CD8-positive, alpha-beta memory T cell (primary cell): ENCODE measurements around the gene CD2AP. TPM values are rescaled to one million over a fixed set of nuclear protein-coding genes. Genes with fewer than 3 reads are reported as not detected.

Source experiments
- CTCF ChIA-PET: fragments of 350-600 bp; sonication (Branson Sonifier 250); formaldehyde crosslinking; loops from one replicate; lab custom pipeline; 2021; ENCODE audit warnings: antibody characterized with exemption; lab: Charles Lee
- POLR2A ChIA-PET: fragments of 350-600 bp; sonication (Branson Sonifier 250); formaldehyde crosslinking; loops from one replicate; lab custom pipeline; 2021; ENCODE audit warnings: antibody characterized with exemption; lab: Charles Lee
- DNase-seq, 5 donors: peaks; one replicate each; pipeline versions ENCODE4 v3.0.0 to v3.0.0-alpha.2; 2020 to 2022; ENCODE audit warnings: mixed read lengths in 1 of 5
- H3K27ac ChIP-seq: one replicate; pipeline ENCODE4 v1.7.0; 2013; ENCODE audit warnings: low read depth, mild to moderate bottlenecking, low read length, moderate library complexity
- H3K27me3 ChIP-seq: 2 replicates; pipeline ENCODE4 v1.7.0; 2013; ENCODE audit warnings: low read length, mild to moderate bottlenecking; ENCODE audit not compliant: insufficient read depth, poor library complexity, severe bottlenecking
- H3K36me3 ChIP-seq: 2 replicates; pipeline ENCODE4 v1.7.0; 2013; ENCODE audit warnings: mild to moderate bottlenecking, low read length, moderate library complexity; ENCODE audit not compliant: insufficient read depth
- H3K4me1 ChIP-seq: 2 replicates; pipeline ENCODE4 v1.7.0; 2013; ENCODE audit warnings: mild to moderate bottlenecking, low read length, moderate library complexity; ENCODE audit not compliant: insufficient read depth
- H3K4me3 ChIP-seq: 2 replicates; pipeline ENCODE4 v1.7.0; 2013; ENCODE audit warnings: mild to moderate bottlenecking, low read length
- H3K9me3 ChIP-seq: 2 replicates; pipeline ENCODE4 v1.7.0; 2013; ENCODE audit warnings: mild to moderate bottlenecking, low read length
- H3K27ac Mint-ChIP-seq, 8 donors: one replicate each; pipeline ENCODE4 v1.8.0; 2020 to 2021; ENCODE audit warnings: mixed read lengths in 8 of 8, mild to moderate bottlenecking in 6 of 8, inconsistent platforms in 3 of 8, moderate library complexity in 3 of 8
- H3K27me3 Mint-ChIP-seq, 2 donors: one replicate each; pipeline ENCODE4 v1.8.0; 2020 to 2021; ENCODE audit warnings: mixed read lengths in 2 of 2, mild to moderate bottlenecking in 1 of 2, moderate library complexity in 1 of 2
- H3K36me3 Mint-ChIP-seq, 3 donors: one replicate each; pipeline ENCODE4 v1.8.0; 2020 to 2021; ENCODE audit warnings: mixed read lengths in 3 of 3, inconsistent platforms in 1 of 3, mild to moderate bottlenecking in 1 of 3
- H3K4me1 Mint-ChIP-seq, 3 donors: one replicate each; pipeline ENCODE4 v1.8.0; 2020 to 2021; ENCODE audit warnings: mixed read lengths in 3 of 3, inconsistent platforms in 1 of 3, mild to moderate bottlenecking in 1 of 3
- H3K4me3 Mint-ChIP-seq, 7 donors: one replicate each; pipeline ENCODE4 v1.8.0; 2020 to 2021; ENCODE audit warnings: mixed read lengths in 7 of 7, mild to moderate bottlenecking in 6 of 7, moderate library complexity in 4 of 7, inconsistent platforms in 2 of 7
- H3K9me3 Mint-ChIP-seq, 5 donors: one replicate each; pipeline ENCODE4 v1.8.0; 2020 to 2022; ENCODE audit warnings: mixed read lengths in 5 of 5, mild to moderate bottlenecking in 3 of 5, moderate library complexity in 2 of 5, inconsistent platforms in 1 of 5
- polyA plus RNA-seq: library from polyadenylated mRNA; unstranded; fragments of 300-500 nt; fragmentation: Illumina TruSeq; gene quantifications from one replicate; pipeline ENCODE4 v1.2.3, GENCODE V29; 2021
- total RNA-seq, 2 experiments: library from RNA; stranded (reverse); gene quantifications; one replicate each; pipeline ENCODE4 v1.2.3, GENCODE V29; 2021

The CD2AP gene
- total and polyA plus RNA-seq, 3 experiments from 2014 or later = 9.3 to 30.7 (median 28.8) TPM

- no peaks in the 10 kb centered on the region for H3K36me3 ChIP-seq
Measured at GRCh38 chr6:47520282-47520681, 42.7 kb downstream of the CD2AP start.

DNA sequence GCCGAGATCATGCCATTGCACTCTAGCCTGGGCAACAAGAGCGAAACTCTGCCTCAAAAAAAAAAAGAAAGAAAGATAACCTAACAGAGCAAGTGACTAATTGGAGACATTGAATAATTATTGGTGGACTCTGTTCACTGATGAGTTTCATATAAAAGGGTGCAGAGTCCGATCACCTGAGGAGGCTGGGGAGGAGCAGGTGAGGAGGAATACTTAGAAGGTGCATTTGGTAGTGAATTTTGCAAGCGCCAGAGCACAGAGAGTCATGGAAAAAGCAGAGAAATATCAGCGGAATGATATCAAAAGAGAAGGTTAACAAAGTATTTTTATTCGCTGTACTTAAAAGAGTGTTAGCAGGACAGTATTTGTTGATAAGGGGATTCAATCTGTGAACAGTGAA, 44.4 kb downstream of the CD2AP start:
- H3K4me1 Mint-ChIP-seq = peaks cover 44 to 75% (median 65%) of the 10 kb centered on the region in 3 donors
- H3K9me3 Mint-ChIP-seq = no peaks in the 10 kb centered on the region
- H3K27ac Mint-ChIP-seq = peak overlapping the region in 3 of 8 donors; percentile 52 to 58 (median 53)
- CTCF ChIA-PET = no interaction called here
- peak overlapping the region in 1 of 7 donors; percentile 61 for H3K4me3 Mint-ChIP-seq
- peaks cover 0 to 5% (median under 1%) of the 10 kb centered on the region in 3 donors for H3K36me3 Mint-ChIP-seq
- H3K9me3 ChIP-seq = no peaks in the 10 kb centered on the region
- H3K36me3 ChIP-seq = no peaks in the 10 kb centered on the region
- POLR2A ChIA-PET = no interaction called here
- no peak overlapping the region for H3K27ac ChIP-seq
- no peak for DNase-seq
- H3K27me3 Mint-ChIP-seq = peaks cover 0 to 5% of the 10 kb centered on the region in 2 donors
- H3K27me3 ChIP-seq = no peaks in the 10 kb centered on the region
- no peak overlapping the region for H3K4me3 ChIP-seq
- no peaks in the 10 kb centered on the region for H3K4me1 ChIP-seq

More at GRCh38 chr6:47520282-47520681, 42.7 kb downstream of the CD2AP start:
- H3K27me3 ChIP-seq = no peaks in the 10 kb centered on the region
- no peak overlapping the region for H3K27ac ChIP-seq
- DNase-seq = no peak
- H3K36me3 Mint-ChIP-seq = peaks cover 0 to 13% (median 3%) of the 10 kb centered on the region in 3 donors
- H3K9me3 ChIP-seq = no peaks in the 10 kb centered on the region
- no peaks in the 10 kb centered on the region for H3K9me3 Mint-ChIP-seq
- H3K4me3 ChIP-seq = no peak overlapping the region
- H3K27ac Mint-ChIP-seq = peak overlapping the region in 2 of 8 donors; percentile 19 to 83
- H3K27me3 Mint-ChIP-seq = peaks cover 0 to 5% of the 10 kb centered on the region in 2 donors
- no peaks in the 10 kb centered on the region for H3K4me1 ChIP-seq
- ChIA-PET POLR2A (no interaction called here), CTCF (no interaction called here)
- H3K4me1 Mint-ChIP-seq = peaks cover 40 to 77% (median 60%) of the 10 kb centered on the region in 3 donors
- H3K4me3 Mint-ChIP-seq = peak overlapping the region in 1 of 7 donors; percentile 37

GRCh38 chr6:47524136-47524845, 46.7 kb downstream of the CD2AP start:
- POLR2A ChIA-PET = no interaction called here
- Mint-ChIP-seq H3K4me3 (peak overlapping the region in 1 of 7 donors; percentile 21), H3K27ac (no peak overlapping the region), H3K4me1 (peaks cover 53 to 69% (median 65%) of the 10 kb centered on the region in 3 donors), H3K36me3 (peaks cover 7 to 11% (median 8%) of the 10 kb centered on the region in 3 donors), H3K9me3 (no peaks in the 10 kb centered on the region), H3K27me3 (peaks cover 0 to 5% of the 10 kb centered on the region in 2 donors)
- CTCF ChIA-PET = no interaction called here
- DNase-seq = no peak
- no peak overlapping the region for H3K4me3 ChIP-seq
- H3K36me3 ChIP-seq = no peaks in the 10 kb centered on the region
- H3K9me3 ChIP-seq = no peaks in the 10 kb centered on the region
- H3K27me3 ChIP-seq = no peaks in the 10 kb centered on the region
- no peaks in the 10 kb centered on the region for H3K4me1 ChIP-seq
- H3K27ac ChIP-seq = no peak overlapping the region

DNA sequence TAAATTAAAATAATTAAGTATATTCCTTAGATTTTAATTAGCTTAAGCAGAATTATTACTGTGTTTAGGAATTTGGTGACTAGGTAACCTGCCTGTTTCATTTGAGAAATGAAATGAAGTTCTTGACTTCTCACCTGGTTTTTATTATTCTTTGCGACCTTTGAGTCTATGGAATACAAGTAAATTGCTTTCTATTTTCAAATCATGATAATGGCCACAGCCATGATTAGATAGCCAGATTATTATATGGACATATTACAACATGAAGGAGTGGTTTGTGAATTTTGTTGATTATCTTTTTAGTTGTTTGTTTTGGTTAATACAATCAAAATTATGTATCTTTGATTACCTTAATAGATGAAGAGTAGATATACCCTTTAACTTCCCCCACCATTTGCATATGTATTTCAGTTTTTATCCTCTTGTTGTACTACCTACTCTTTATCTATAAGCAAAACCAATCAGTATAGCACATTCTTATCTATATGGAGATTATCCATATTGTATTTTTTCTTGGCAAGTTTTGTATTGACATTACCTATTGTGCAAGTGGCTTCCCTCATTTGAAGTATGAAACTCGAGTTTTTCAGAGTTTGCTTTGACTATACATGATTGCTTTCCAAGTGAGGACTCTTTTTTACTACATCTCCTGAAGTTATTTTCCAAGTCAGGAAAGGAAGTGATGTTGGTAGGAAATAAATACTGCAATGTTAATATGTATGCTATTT, 47.9 kb downstream of the CD2AP start:
- Mint-ChIP-seq H3K27ac (no peak overlapping the region), H3K4me1 (peaks cover 49 to 65% (median 65%) of the 10 kb centered on the region in 3 donors), H3K36me3 (peaks cover 7 to 16% (median 8%) of the 10 kb centered on the region in 3 donors), H3K4me3 (no peak overlapping the region), H3K9me3 (no peaks in the 10 kb centered on the region), H3K27me3 (peaks cover 0 to under 1% of the 10 kb centered on the region in 2 donors)
- Histone ChIP-seq H3K27me3 (no peaks in the 10 kb centered on the region), H3K4me3 (no peak overlapping the region), H3K27ac (no peak overlapping the region), H3K9me3 (no peaks in the 10 kb centered on the region), H3K36me3 (no peaks in the 10 kb centered on the region), H3K4me1 (no peaks in the 10 kb centered on the region)
- POLR2A ChIA-PET = no interaction called here
- CTCF ChIA-PET = no interaction called here
- no peak for DNase-seq

DNA sequence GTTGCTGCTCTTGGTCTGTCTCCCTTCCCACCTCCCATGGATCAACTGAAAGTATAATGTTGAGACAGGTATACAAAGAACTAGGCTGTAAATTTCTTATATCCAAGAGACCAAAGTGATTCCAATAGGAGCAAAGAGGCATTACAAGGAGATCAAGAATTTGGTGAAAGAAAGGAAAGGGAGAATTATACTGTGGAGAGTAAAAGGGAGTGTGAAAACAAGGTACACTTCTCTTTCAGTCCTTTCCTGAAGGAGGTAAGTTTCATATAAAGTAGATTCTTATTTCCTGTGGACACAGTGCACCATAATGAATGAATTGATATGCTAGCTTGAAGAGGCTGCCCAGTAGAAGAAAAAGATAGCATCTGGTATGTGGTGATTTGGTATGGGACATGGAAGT, 49.7 kb downstream of the CD2AP start:
- no peak overlapping the region for H3K27ac ChIP-seq
- H3K9me3 ChIP-seq = no peaks in the 10 kb centered on the region
- no peaks in the 10 kb centered on the region for H3K27me3 ChIP-seq
- H3K4me1 ChIP-seq = no peaks in the 10 kb centered on the region
- H3K4me3 Mint-ChIP-seq = no peak overlapping the region
- no peaks in the 10 kb centered on the region for H3K9me3 Mint-ChIP-seq
- DNase-seq = no peak
- peaks cover 40 to 57% (median 53%) of the 10 kb centered on the region in 3 donors for H3K4me1 Mint-ChIP-seq
- H3K27me3 Mint-ChIP-seq = no peaks in the 10 kb centered on the region
- H3K36me3 ChIP-seq = no peaks in the 10 kb centered on the region
- peak overlapping the region in 3 of 8 donors; percentile 4 to 47 (median 43) for H3K27ac Mint-ChIP-seq
- ChIA-PET CTCF (no interaction called here), POLR2A (no interaction called here)
- H3K36me3 Mint-ChIP-seq = peaks cover 7 to 16% (median 8%) of the 10 kb centered on the region in 3 donors
- H3K4me3 ChIP-seq = no peak overlapping the region

- peaks cover 43 to 54% (median 46%) of the 10 kb centered on the region in 3 donors for H3K4me1 Mint-ChIP-seq
- H3K4me3 ChIP-seq = no peak overlapping the region
- no peaks in the 10 kb centered on the region for H3K27me3 ChIP-seq
- no peaks in the 10 kb centered on the region for H3K36me3 ChIP-seq
- DNase-seq = no peak
- ChIA-PET POLR2A (no interaction called here), CTCF (no interaction called here)
- peaks cover 7 to 31% (median 17%) of the 10 kb centered on the region in 3 donors for H3K36me3 Mint-ChIP-seq
- H3K27ac Mint-ChIP-seq = no peak overlapping the region
- H3K27me3 Mint-ChIP-seq = no peaks in the 10 kb centered on the region
- no peaks in the 10 kb centered on the region for H3K4me1 ChIP-seq
- H3K9me3 Mint-ChIP-seq = no peaks in the 10 kb centered on the region
- no peak overlapping the region for H3K27ac ChIP-seq
- no peak overlapping the region for H3K4me3 Mint-ChIP-seq
- no peaks in the 10 kb centered on the region for H3K9me3 ChIP-seq
Measured at GRCh38 chr6:47529734-47530133, 52.1 kb downstream of the CD2AP start.

GRCh38 chr6:47532981-47533585, 55.5 kb downstream of the CD2AP start:
- ChIA-PET CTCF (no interaction called here), POLR2A (no interaction called here)
- H3K27me3 ChIP-seq = no peaks in the 10 kb centered on the region
- peaks cover 19 to 28% (median 27%) of the 10 kb centered on the region in 3 donors for H3K4me1 Mint-ChIP-seq
- no peak overlapping the region for H3K27ac ChIP-seq
- no peaks in the 10 kb centered on the region for H3K27me3 Mint-ChIP-seq
- no peaks in the 10 kb centered on the region for H3K9me3 Mint-ChIP-seq
- H3K4me1 ChIP-seq = no peaks in the 10 kb centered on the region
- H3K4me3 ChIP-seq = no peak overlapping the region
- no peak overlapping the region for H3K4me3 Mint-ChIP-seq
- peaks cover 0 to 42% (median 11%) of the 10 kb centered on the region in 3 donors for H3K36me3 Mint-ChIP-seq
- no peaks in the 10 kb centered on the region for H3K9me3 ChIP-seq
- peaks cover 5% of the 10 kb centered on the region for H3K36me3 ChIP-seq
- DNase-seq = no peak
- no peak overlapping the region for H3K27ac Mint-ChIP-seq

GRCh38 chr6:47534063-47534462, 56.5 kb downstream of the CD2AP start:
- no peaks in the 10 kb centered on the region for H3K27me3 ChIP-seq
- peaks cover 5% of the 10 kb centered on the region for H3K36me3 ChIP-seq
- Mint-ChIP-seq H3K4me3 (no peak overlapping the region), H3K27me3 (no peaks in the 10 kb centered on the region), H3K4me1 (peaks cover 14 to 24% (median 22%) of the 10 kb centered on the region in 3 donors), H3K9me3 (no peaks in the 10 kb centered on the region), H3K36me3 (peaks cover 1 to 44% (median 11%) of the 10 kb centered on the region in 3 donors), H3K27ac (peak overlapping the region in 1 of 8 donors; percentile 36)
- no peak overlapping the region for H3K27ac ChIP-seq
- H3K4me3 ChIP-seq = no peak overlapping the region
- no peaks in the 10 kb centered on the region for H3K4me1 ChIP-seq
- DNase-seq = no peak
- ChIA-PET CTCF (no interaction called here), POLR2A (no interaction called here)
- H3K9me3 ChIP-seq = no peaks in the 10 kb centered on the region
